Activated CD8-positive, alpha-beta memory T cell treated with anti-CD3 and anti-CD28 coated beads, Interleukin-2, amount 50 U/mL, for 24 hours (primary cell): ENCODE data around the gene NWD2.
"Not testable (repeated sequence)": the region's sequence is repeated elsewhere in the genome, so short reads cannot be mapped to it uniquely, and the experiment has no call there.

ENCODE experiments used
- DNase-seq: peaks from one replicate; pipeline ENCODE4 v3.0.0-alpha.2; 2020; ENCODE audit errors: extremely low read depth

NWD2 gene

DNA sequence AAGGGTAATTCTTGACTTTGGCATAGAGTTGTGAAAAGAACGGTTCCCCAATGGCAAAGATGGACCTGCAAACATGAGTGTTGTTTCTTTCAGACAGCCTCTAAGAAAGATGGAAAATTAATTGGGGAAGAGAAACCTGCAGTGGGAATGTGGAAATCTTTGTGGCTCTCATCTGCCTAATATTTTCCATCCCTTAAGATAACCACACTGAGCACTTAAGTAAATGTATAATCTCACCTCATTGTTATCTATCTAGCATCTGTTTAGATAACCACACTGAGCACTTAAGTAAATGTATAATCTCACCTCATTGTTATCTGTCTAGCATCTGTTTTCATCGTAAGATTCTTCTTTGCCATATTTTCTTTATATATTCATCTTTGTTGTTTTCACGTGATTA is 149.3 kb downstream of the NWD2 start:
- DNase-seq, result no peak

DNA sequence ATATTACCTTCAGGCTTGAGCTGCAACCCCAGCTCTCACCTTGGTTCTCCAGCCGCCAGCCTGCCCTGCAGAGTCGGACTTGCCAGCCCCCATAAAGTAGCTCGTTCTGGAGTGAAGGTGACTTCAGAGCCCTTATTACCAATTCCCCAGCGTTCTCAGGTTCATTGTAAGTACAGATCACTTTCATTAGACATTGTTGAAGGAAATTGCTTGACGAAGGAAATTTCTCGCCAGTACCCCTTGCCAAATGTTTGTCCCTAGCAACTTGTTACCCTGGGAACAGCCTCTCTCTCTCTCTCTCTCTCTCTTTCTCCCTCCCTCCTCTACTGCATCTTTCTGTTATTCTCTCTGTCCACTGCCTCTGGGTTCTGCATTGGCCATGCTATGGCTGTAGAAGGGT is 153.0 kb downstream of the NWD2 start:
- no peak for DNase-seq

DNA sequence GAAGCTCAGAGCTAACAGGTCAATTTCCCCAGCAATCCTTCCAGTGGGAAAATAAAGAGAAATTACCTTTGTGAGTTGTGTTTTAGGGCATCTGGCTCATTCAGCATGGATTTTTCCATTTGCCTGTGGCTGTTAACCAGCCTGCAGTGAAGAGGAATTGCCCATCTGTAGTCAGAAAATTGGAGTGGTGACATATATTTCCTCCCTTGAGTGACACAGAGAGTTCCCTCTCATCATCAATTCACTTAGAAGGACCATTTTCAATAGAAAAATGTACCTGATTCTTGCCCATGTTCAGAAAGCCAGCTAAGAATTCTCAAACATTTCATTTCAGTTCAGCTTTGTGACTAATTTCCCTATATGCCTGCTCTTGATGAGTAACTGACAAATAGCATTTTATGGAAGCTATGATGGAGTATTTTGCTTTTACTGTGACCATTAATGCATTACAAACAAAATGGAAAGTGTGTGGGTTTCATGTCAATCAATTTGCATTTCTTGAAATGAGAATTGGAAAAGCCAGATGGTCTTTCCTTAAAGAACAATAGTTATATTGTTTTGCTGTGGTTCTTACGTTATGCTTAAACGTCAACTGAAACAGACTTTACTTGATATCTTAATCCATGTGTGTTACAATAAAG is 155.8 kb downstream of the NWD2 start:
- DNase-seq, result no peak

DNA sequence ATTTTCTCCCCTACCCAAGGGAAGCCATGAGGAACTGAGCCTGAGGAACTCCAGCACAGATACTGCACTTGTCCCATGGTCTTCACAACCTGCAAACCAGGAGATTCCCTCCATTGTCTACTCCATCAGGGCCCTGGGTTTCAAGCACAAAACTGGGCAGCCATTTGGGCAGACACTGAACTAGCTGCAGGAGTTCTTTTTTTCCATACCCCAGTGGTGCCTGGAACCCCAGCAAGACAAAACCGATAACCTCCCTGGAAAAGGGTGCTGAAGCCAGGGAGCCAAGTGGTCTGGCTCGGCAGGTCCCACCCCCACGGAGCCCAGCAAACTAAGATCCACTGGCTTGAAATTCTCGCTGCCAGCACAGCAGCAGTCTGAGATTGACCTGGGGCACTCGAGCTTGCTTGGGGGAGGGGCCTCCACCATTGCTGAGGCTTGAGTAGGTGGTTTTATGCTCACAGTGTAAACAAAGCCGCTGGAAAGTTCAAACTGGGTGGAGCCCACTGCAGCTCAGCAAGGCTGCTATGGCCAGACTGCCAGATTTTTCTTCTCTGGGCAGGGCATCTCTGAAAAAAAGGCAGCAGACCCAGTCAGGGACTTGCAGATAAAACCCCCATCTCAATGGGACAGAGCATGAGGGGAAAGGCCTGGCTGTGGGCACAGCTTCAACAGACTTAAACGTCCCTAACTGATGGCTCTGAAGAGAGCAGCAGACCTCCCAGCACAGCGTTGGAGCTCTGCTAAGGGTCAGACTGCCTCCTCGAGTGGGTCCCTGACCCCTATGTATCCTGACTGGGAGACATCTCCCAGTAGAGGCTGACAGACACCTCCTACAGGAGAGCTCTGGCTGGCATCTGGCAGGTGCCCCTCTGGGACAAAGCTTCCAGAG is 163.6 kb downstream of the NWD2 start:
- DNase-seq, result not testable (repeated sequence)

DNA sequence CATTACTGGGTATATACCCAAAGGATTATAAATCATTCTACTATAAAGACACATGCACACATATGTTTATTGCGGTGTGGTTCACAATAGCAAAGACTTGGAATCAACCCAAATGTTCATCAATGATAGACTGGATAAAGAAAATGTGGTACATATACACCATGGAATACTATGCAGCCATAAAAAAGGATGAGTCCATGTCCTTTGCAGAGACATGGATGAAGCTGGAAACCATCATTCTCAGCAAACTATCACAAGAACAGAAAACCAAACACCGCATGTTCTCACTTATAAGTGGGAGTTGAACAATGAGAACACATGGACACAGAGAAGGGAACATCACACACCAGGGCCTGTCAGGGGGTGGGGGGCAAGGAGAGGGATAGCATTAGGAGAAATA is 169.1 kb downstream of the NWD2 start:
- DNase-seq, result not testable (repeated sequence)

DNA sequence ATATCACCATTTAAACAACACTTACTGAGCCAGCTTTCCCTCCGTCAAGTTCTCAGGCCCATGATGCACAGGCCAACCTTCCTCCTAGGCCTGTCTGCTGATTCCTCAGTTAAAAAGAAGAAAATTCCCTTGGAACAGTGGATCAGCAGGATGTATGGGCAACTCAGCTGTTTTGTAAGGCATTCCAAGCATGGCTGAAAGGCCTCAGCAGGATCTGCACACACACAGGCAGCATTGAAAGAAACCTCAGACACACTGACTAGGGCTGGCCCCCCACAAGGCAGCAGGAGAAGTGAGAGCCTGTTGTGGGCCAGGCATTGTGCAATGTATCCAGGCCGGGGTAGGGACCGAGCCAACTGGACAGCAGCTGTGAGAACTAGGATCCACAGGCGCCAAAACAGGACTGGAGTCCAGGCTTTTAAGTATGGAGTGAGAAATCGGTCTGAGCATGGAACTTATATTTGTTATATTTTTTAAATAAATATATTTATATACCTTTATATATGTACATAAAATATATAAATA is 171.4 kb downstream of the NWD2 start:
- no peak for DNase-seq

DNA sequence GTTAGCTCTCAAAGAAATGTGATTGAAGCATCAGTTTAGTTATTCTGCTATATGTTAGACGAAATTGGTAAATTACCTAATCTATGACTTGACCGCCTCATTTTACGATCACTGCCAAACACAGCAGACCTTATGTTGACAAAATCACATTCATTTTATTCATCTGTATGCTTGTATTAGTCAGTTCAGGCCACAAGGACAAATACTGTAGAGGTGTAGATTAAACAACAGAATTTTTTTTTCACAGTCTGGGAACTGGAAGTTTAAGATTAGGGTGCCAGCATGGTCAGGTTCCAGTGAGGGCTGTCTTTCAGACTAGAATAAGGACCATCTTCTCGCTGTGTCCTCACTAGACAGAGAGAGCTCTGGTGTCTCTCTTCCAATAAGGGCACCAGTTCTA is 177.1 kb downstream of the NWD2 start:
- DNase-seq, result no peak

DNA sequence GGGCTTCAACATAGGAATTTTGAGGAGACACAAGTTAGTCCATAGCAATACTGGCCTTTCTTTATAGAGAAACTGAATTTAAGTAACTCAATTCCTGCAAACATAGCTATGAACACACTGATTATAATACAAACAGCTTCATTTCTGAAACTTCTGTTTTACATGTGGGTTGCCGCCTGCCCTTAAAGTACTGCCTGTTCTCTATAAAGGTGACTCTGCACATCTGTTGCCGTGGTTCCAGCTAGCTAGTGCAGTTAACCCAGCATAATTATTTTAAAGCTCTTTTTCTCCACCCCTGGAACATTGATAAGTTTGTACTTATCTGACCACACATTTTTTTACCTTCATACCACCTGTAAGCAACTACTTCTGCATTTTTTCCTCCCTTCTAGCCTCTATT is 177.6 kb downstream of the NWD2 start:
- no peak for DNase-seq

DNA sequence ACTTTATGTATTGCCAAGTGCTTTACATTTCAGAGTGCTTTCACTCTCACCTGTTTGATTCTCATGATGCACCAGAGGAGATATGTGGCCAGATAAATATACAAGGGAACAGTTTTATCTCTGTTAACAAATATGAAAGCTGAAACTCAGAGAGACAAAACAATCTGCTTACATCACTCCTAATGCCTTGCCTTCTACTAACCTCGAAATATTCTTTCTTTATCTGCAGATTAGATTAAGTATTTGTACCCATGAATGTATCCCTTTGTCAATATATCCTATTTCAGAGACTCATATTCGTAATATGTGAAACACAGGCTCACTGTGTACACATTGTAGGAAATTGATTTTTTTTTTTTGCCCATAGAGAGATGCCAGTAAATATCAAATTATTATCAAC is 178.1 kb downstream of the NWD2 start:
- no peak for DNase-seq

DNA sequence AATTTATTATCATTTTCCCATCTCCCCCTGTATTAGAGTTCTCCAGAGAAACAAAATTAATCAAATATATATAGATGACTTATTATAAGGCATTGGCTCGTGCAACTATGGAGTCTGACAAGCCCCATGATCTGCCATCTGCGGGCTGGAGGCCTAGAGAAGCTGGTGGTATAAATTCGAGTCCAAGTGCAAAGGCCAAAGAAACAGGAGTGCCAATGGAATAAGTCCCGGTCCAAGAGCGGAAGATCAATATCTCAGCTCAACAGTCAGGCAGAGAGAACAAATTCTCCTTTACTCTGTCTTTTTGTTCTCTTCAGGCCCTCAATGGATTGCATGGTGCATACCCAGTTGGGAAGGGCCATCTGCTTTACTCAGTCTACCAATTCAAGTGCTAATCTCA is 178.8 kb downstream of the NWD2 start:
- DNase-seq, result no peak

DNA sequence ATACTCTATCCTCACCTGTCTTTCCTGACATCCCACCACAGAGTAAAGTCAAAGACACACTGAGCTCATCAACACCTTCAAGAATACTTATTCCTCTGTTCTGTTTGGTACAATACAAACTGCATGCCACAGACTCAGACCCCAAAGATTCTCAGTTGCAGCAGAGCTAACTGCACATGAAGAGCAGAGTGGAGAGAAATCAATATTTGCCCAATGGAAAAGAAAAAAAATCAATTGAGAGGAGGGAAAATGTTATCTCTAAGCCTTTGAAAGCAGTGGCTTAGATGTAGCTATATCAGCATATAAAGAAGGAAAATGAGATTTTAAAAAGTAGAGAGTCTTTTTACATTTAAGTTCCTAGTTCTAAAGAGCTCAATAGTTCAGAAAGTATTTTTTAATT is 180.2 kb downstream of the NWD2 start:
- no peak for DNase-seq

DNA sequence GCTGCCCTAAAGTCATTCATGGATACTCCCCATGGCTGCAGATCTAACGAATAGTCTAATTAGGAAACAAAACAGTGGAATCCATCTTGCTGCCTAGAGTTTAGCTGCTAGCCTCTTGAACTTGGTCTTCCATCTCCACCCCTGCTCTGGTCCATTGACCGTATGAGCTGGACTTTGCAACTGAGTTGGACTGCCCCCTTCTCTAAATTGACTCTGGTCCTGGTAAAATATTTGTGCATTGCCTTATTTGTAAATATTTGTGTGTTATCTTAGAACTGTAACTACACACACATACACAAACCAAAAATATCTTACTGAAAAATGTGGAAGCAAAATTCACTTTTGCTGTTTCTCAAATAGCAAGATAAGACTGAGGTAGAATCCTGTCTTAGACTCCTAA is 181.3 kb downstream of the NWD2 start:
- DNase-seq, result no peak

DNA sequence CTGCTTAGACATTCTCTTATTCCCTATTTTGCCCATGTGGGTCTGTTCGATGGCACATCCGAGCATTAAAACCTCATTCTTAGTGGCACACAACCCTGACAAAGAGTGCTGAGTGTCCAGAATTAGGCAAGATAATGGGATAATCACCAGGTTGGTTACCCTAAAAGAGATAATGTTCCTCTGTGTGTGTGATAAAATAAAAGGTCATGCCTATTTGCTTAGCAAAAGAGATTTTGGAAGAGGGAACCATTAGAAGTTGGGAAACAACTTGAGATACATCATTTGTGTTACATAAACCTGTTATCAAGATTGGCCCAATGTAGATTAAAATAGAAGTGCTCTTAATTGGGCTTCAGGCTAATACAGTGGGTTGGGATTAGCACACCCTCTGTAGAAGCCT is 182.7 kb downstream of the NWD2 start:
- no peak for DNase-seq

DNA sequence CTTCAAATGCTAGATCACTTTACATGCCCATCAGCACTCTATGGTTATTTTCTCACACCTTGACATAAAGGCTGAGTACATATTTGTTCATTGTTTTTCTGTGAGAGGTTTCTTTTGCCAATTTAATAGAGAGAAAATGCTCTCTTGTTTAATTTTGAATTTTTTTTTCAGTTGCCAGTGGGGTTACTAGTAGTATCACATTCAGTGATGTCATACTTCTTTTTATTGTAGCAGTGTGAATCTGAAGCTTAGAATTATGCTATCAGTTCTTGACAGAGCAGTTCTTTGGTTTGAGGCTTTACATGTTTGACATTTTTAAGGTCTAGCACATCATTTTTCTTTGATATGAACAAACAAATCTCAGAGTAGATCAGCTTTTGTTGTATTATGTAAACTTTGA is 185.4 kb downstream of the NWD2 start:
- DNase-seq, result no peak

DNA sequence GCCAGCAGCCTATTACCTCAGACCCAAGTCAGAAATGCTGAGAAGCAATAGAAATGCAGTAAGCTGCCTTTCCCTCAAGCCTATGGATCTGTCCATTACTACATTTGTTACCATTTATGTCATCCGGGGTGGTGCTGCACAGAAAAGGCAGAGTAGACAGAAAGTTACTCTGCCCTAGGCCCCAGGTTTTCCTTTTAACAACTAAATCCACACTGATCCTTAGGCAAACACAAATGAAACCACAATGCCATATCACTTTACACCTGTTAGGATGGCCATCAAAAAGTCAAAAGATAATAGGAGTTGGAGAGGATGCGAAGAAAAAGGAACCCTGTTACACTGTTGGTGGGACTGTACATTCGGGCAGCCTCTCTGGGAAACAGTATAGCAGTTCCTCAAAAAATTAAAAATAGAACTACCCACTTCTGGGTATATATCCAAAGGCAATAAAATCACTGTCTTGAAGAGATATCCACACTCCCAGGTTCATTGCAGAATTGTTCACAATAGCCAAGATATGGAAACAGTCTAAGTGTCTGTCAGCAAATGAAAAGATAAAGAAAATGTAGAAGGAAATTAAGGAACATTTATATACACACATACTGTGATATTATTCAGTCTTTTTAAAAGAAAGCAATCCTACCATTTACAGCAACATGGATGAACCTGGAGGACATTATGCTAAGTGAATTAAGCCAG is 186.3 kb downstream of the NWD2 start:
- no peak for DNase-seq

DNA sequence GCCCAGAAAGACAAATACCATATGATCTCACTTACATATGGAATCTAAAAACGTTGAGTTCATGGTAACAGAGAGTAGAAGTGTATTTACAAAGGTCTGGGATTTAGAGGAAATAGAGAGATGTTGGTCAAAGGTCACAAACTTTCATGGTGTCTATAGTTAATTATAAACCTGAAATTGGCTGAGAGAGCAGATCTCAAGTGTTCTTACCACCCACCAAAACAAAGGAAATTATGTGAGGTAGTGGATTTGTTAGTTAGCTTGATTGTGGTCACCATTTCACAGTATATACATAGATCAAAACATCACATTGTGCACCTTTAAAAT is 186.8 kb downstream of the NWD2 start:
- DNase-seq, result no peak

DNA sequence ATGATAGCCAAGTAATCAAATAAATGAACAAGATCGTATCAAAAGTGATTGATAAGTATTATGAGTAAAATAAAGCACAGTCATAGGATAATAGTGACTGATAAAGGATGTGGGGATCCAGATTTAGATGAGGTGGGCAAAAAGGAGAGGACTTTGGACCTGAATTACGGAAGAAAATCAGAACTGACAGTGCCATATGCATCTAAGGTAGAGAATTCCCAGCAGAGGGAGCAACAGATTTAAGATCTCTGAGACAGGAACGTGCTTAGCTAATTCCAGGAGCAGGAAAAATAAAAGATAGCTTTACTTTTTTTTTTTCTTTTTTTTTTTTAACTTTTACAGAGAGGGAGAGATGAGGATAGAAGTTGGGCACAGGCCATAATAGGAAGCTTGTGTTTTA is 189.9 kb downstream of the NWD2 start:
- DNase-seq, result no peak

DNA sequence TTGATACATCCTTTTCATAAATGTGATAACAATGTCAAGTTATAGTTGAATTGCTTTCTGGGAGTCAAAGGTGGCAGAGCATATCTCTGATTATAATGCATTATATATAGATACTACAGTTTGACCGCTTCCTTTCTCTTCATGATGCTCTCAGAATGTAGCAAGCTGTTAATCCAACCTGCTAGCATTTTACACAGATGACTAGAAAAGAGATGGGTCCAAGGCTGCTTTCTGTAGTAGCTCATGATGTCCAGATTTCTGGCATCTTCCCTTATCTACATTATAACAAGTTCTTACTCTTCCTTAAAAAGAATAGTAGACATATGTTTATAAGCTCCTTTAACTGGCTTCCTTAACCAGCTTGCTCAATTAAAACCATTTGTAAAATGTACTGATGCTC is 192.0 kb downstream of the NWD2 start:
- DNase-seq, result no peak

DNA sequence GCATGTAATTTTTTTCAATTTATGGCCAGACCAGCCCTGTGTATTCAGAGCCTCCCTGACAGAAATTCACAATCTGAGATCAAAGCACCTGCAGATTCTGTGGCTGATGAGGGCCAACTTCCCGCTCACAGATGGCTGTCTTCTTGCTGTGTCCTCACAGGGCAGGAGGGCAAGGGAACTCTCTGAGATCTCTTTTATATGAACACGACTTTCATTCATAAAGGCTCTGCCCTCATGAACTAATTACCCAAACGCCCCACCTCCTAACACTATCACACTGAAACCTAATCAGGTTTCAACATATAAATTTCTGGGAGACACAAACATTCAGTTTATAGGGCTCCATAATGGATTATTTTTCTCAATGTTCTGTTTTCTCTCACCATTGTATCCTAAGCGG is 192.6 kb downstream of the NWD2 start:
- no peak for DNase-seq

DNA sequence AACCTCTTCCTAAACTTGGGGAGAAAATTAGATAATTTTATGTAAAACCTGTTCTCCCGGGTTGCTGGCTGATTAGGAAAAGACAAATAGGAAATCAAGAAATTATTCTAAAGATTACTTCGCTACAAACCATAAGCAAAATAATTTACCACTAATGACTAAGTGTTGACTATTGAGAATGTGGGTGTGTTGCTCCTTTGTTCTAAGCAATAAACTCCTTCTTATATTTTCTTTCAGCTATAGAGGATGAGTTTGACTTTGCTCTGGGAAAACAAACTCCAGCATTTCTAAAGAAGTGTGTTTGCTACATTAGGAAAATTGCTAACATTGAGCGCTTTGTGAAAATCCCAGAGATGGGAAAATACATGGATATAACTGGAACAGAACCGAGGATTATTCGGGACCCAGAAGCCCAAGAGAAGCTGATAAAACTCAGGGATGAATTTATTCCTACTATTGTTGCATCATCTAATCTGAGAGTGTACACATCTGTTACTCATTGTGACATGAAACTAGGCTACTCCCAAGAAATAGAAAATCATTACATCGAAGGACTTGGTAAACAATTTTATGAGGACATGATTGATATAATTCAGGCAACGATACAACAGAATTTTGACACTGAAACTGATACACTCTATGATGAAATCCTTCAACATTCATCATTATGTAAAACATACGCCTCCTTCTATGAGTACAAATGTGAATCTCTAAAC is 194.2 kb downstream of the NWD2 start:
- no peak for DNase-seq

DNA sequence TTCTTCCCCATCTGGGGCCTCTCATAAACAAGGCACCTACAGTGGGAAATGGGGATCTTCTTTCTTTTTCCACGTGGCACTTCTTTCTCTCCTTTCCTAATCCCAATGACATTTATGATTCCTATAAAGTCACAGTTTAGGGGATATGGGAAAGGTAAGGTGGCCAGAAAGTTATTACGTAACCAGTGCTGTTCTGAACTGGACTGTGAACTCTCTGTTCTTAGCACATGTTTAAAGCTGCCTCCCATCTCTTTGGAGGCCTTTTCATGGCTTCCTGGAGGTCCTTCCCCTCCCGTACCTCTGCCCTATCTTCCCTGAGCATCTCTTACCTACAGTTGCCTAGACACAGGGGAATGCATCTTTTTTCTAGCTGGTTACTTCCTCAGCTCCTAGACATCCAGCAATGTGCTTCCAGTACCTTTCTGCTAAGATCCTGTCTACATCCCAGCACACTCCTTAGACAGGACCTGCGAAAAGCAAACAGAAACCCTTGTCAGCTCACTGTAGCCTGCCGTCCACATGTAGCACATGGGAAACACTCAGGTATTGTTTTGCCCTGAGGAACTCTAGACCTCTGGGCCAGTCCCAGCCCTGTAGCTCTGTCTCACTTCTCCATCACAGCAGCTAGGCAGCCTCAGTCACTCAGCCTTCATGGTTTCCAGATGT is 195.4 kb downstream of the NWD2 start:
- no peak for DNase-seq

DNA sequence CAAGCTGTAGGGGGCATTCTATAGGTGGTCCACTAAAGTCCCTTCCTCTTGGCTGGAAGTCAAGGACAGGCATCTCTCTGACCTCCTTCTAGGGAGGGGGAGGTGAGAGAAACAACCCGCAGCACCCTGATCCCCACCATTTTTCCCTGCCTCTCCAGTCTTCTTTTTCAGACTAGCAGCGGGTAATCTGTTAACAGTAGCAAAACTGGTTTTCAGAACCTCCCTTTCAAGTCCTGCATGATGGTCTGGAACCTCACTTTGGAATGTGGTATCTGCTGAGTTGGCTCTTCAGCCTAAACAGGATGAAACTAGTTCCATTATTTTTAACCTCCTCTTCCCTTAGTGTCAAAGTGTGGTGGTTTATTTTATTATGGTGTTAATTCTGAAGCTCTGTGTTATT is 196.0 kb downstream of the NWD2 start:
- DNase-seq, result no peak
